HEK293T (cell line): ENCODE results near the gene ABCA6.
"Not testable (repeated sequence)": the region's sequence is repeated elsewhere in the genome, so short reads cannot be mapped to it uniquely, and the experiment has no call there.

Experiments used
- CTCF ChIA-PET: fragments of 350-600 bp; formaldehyde crosslinking; extraction: SDS; loops from one replicate; lab custom pipeline; 2021; ENCODE audit warnings: antibody characterized with exemption, inconsistent platforms; lab: Yijun Ruan, JAX
- POLR2A ChIA-PET: fragments of 350-600 bp; formaldehyde crosslinking; extraction: SDS; loops from one replicate; lab custom pipeline; 2020; ENCODE audit warnings: antibody characterized with exemption, inconsistent platforms; lab: Yijun Ruan, JAX
- DNase-seq: peaks from one replicate; pipeline ENCODE4 v3.0.0; 2012; ENCODE audit warnings: mixed read lengths; ENCODE audit errors: extremely low spot score
- ARNT ChIP-seq: fragments of 450-650 bp; IDR thresholded peaks from 2 replicates; pipeline ENCODE4 v1.6.1; 2017; ENCODE audit warnings: mild to moderate bottlenecking
- BHLHE40 ChIP-seq: fragments of 450-650 bp; IDR thresholded peaks from 2 replicates; pipeline ENCODE4 v1.6.1; 2016; ENCODE audit warnings: mild to moderate bottlenecking, moderate library complexity, borderline replicate concordance
- CTBP1 ChIP-seq: fragments of 450-650 bp; IDR thresholded peaks from 2 replicates; pipeline ENCODE4 v1.6.1; 2016; ENCODE audit warnings: borderline replicate concordance
- ELF4 ChIP-seq: fragments of 450-650 bp; IDR thresholded peaks from 2 replicates; pipeline ENCODE4 v1.6.1; 2017; ENCODE audit warnings: antibody characterized with exemption
- FOXA1 ChIP-seq: fragments of 450-650 bp; IDR thresholded peaks from 2 replicates; pipeline ENCODE4 v1.6.1; 2016; ENCODE audit warnings: mild to moderate bottlenecking
- FOXK2 ChIP-seq: fragments of 450-650 bp; IDR thresholded peaks from 2 replicates; pipeline ENCODE4 v1.6.1; 2016; ENCODE audit warnings: mild to moderate bottlenecking
- FOXM1 ChIP-seq: fragments of 450-650 bp; IDR thresholded peaks from 2 replicates; pipeline ENCODE4 v1.6.1; 2017; ENCODE audit warnings: mild to moderate bottlenecking, borderline replicate concordance
- HDGF ChIP-seq: fragments of 450-650 bp; IDR thresholded peaks from 2 replicates; pipeline ENCODE4 v1.6.1; 2017; ENCODE audit warnings: antibody characterized with exemption, borderline replicate concordance
- L3MBTL2 ChIP-seq: fragments of 450-650 bp; conservative IDR thresholded peaks from 2 replicates; pipeline ENCODE4 v1.6.1; 2016; ENCODE audit warnings: mild to moderate bottlenecking
- LEF1 ChIP-seq: fragments of 450-650 bp; IDR thresholded peaks from 2 replicates; pipeline ENCODE4 v1.6.1; 2017; ENCODE audit warnings: mild to moderate bottlenecking, borderline replicate concordance
- NFRKB ChIP-seq: fragments of 450-650 bp; IDR thresholded peaks from 2 replicates; pipeline ENCODE4 v1.6.1; 2016; ENCODE audit warnings: mild to moderate bottlenecking, moderate library complexity
- PKNOX1 ChIP-seq: fragments of 450-650 bp; IDR thresholded peaks from 2 replicates; pipeline ENCODE4 v1.6.1; 2016
- SP1 ChIP-seq: fragments of 450-650 bp; IDR thresholded peaks from 2 replicates; pipeline ENCODE4 v1.6.1; 2017
- SUZ12 ChIP-seq: fragments of 450-650 bp; IDR thresholded peaks from 2 replicates; pipeline ENCODE4 v1.6.1; 2016; ENCODE audit warnings: mild to moderate bottlenecking
- TARDBP ChIP-seq: fragments of 450-650 bp; IDR thresholded peaks from 2 replicates; pipeline ENCODE4 v1.6.1; 2016
- ZNF384 ChIP-seq: fragments of 450-650 bp; IDR thresholded peaks from 2 replicates; pipeline ENCODE4 v1.6.1; 2016

The ABCA6 gene

DNA sequence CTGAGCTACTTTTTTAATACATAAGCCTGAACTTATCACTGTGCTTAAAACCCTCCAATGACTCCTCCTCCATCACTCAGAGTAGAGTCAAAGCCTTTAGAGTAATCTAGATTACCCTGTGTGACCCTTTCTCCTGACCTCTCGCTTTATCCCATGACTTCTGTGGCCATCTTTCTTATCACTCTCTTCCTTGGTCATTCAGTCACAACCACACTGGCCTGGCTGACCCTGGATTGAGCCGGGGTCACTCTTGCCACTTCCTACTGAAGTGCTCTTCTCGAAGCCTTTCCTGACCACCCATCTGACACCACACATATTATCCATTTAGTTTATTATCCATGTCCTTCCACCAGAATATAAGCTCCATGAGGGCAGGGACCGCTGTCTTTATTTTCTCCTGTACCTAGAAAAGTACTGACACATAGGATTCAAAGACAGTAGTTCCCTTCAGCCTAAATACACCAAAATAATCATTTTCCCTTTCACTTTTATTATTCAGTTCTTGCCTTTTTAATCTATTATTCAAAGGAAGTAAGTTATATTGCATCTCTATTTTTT is 53.0 kb downstream of the ABCA6 start:
- CTCF ChIA-PET, result no interaction called here

DNA sequence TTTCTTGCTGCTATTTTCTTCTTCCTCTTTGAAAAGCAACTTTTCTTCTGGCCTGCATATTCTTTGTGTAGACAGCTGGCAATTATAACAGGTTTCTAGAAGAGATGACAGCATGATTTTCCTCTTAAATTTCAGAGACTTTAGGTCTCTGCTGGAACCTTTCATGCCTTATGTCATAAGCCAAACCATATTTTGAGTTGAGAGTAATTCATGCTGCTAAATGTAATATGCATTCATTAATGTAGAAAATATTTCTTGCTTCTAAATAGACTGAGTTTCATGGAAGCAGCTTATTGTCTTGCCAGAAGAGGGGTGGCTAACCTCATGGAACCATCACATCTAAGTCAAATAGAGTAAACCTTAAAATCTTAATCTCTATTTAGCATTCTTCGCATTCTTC is 55.1 kb downstream of the ABCA6 start:
- TF ChIP-seq BHLHE40, result no peak
- no peak for TF ChIP-seq CTBP1
- TF ChIP-seq ARNT, result no peak
- no peak for DNase-seq
- CTCF ChIA-PET, result no interaction called here
- POLR2A ChIA-PET, result no interaction called here

More for the DNA sequence above, 53.0 kb downstream of the ABCA6 start:
- DNase-seq, result no peak
- TF ChIP-seq ZNF384 (no peak), ELF4 (no peak), FOXK2 (no peak), CTBP1 (no peak), L3MBTL2 (no peak), FOXM1 (no peak), NFRKB (no peak), LEF1 (no peak), PKNOX1 (no peak), TARDBP (no peak), ARNT (no peak), SUZ12 (no peak), BHLHE40 (no peak), FOXA1 (no peak), SP1 (no peak), HDGF (no peak)
- POLR2A ChIA-PET, result no interaction called here

- peak; percentile 49 for DNase-seq
- CTCF ChIA-PET, result interaction anchor here (0.6 kb wide), 1 partner anchor 11 kb away, joined by 3 read pairs; no protein-coding TSS in a partner anchor
- TF ChIP-seq ELF4 (no peak), FOXM1 (no peak), FOXA1 (no peak), NFRKB (no peak), SUZ12 (no peak), FOXK2 (no peak), CTBP1 (no peak), ARNT (no peak), PKNOX1 (no peak), ZNF384 (no peak; the same call in 1 of the 2 replicates), LEF1 (no peak), HDGF (no peak), BHLHE40 (no peak)
- POLR2A ChIA-PET, result no interaction called here
Measured at GRCh38 chr17:69084911-69085310, 56.8 kb downstream of the ABCA6 start.

GRCh38 chr17:69082696-69083095 is 59.0 kb downstream of the ABCA6 start:
- POLR2A ChIA-PET, result no interaction called here
- TF ChIP-seq NFRKB, result no peak
- no peak for TF ChIP-seq BHLHE40
- no peak for TF ChIP-seq ELF4
- TF ChIP-seq PKNOX1, result no peak
- no peak for TF ChIP-seq TARDBP
- TF ChIP-seq CTBP1, result no peak
- TF ChIP-seq SUZ12, result no peak
- TF ChIP-seq FOXK2, result no peak
- TF ChIP-seq ARNT, result no peak
- DNase-seq, result no peak
- CTCF ChIA-PET, result no interaction called here

- no peak for DNase-seq
- ChIA-PET POLR2A (no interaction called here), CTCF (no interaction called here)
- no peak for TF ChIP-seq HDGF
- TF ChIP-seq BHLHE40, result no peak
- TF ChIP-seq SUZ12, result no peak
- no peak for TF ChIP-seq FOXA1
- TF ChIP-seq ARNT, result no peak
- TF ChIP-seq ZNF384, result no peak
- no peak for TF ChIP-seq CTBP1
- TF ChIP-seq LEF1, result no peak
- TF ChIP-seq FOXK2, result no peak
- no peak for TF ChIP-seq PKNOX1
- no peak for TF ChIP-seq NFRKB
- no peak for TF ChIP-seq SP1
Measured at GRCh38 chr17:69078864-69079263, 62.8 kb downstream of the ABCA6 start.

- TF ChIP-seq SP1 (no peak), ELF4 (no peak), FOXM1 (no peak), TARDBP (no peak)
- POLR2A ChIA-PET, result no interaction called here
- CTCF ChIA-PET, result no interaction called here
Measured at GRCh38 chr17:69075823-69076222, 65.9 kb downstream of the ABCA6 start.

GRCh38 chr17:69073392-69073791 is 68.3 kb downstream of the ABCA6 start:
- CTCF ChIA-PET, DNase-seq, POLR2A ChIA-PET: not testable (repeated sequence)

More at GRCh38 chr17:69075823-69076222, 65.9 kb downstream of the ABCA6 start:
- no peak for DNase-seq

DNA sequence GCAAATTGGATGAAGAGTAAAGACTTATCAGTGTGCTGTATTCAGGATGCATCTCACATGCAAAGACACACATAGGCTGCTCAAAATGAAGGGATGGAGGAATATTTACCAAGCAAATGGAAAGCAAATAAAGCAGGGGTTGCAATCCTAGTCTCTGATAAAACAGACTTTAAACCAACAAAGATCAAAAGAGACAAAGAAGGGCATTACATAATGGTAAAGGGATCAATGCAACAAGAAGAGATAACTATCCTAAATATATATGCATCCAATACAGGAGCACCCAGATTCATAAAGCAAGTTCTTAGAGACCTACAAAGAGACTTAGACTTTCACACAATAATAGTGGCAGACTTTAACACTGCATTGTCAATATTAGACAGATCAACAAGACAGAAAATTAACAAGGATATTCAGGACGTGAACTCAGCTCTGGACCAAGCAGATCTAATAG is 68.9 kb downstream of the ABCA6 start:
- CTCF ChIA-PET, POLR2A ChIA-PET, DNase-seq: not testable (repeated sequence)

- CTCF ChIA-PET, POLR2A ChIA-PET, DNase-seq: not testable (repeated sequence)
Measured at GRCh38 chr17:69071233-69071586, 70.5 kb downstream of the ABCA6 start.

DNA sequence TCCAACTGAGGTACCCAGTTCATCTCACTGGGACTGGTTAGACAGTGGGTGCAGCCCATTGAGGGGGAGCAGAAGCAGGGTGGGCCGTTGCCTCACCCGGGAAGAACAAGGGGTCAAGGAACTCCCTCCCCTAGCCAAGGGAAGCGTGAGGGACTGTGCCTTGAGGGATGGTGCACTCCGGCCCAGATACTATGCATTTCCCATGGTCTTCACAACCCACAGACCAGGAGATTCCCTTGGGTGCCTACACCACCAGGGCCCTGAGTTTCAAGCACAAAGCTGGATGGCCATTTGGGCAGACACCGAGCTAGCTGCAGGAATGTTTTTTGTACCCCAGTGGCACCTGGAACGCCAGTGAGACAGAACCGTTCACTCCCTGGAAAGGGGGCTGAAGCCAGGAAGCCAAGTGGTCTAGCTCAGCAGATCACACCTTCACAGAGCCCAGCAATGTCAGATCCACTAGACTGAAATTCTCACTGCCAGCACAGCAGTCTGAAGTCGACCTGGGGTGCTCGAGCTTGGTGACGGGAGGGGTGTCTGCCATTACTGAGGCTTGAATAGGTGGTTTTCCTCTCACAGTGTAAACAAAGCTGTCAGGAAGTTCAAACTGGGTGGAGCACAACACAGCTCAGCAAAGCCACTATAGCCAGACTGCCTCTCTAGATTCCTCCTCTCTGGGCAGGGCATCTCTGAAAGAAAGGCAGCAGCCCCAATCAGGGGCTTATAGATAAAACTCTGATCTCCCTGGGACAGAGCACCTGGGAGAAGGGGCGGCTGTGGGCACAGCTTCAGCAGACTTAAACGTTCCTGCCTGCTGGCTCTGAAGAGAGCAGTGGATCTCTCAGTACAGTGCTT is 71.1 kb downstream of the ABCA6 start:
- CTCF ChIA-PET, POLR2A ChIA-PET, DNase-seq: not testable (repeated sequence)
